ENCODE measurements around the gene FAM184A.

Gene FAM184A

DNA sequence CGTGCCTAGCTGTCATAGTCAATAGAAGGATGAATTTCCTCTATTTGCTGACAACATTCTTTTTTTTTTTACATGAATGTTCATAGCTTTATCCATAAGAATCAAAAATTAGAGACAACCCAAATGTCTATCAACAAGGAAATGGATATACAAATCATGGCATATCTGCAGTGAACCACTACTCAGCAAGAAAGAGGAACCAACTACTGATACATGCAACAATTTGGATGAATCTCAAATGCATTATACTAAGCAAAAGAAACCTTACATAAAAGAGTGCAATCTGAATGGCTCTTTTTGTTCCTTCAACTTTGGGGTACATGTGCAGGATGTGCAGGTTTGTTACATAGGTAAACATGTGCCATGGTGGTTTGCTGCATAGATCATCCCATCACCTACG lies 125.8 kb downstream of the FAM184A start:
- DNase-seq = no peak

DNA sequence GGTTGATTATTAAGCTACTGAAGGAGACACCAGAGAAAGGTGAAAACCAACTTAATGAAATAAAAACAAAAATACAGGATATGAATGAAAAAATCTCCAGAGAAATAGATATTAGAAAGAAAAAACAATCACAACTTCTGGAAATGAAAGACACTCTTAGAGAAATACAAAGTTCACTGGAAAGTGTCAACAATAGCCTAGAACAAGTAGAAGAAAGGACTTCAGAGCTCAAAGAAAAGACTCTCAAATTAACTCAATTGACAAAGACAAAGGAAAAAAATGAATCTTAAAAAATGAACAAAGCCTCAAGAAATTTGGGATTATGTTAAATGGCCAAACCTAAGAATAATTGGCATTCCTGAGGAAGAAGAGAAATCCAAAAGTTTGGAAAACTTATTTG lies 133.2 kb downstream of the FAM184A start:
- DNase-seq = no peak

DNA sequence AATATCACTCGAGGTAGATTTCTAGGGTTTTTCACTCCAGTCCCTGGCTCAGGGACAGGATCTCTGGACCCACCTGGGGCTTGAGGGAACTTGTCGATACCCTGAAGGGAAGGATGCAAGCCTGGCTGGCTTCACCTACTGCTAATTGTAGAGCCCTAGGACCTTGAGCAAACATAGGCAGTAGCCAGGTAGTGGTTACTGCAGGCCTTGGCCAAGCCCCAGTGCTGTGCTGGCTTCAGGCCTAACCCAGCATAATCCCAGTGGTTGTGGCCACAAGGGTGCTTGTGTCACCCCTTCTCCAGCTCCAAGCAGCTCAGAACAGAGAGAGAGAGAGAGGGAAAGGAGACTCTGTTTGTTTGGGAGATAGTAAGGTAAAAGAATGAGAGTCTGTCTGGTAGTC lies 137.7 kb downstream of the FAM184A start:
- no peak for DNase-seq

DNA sequence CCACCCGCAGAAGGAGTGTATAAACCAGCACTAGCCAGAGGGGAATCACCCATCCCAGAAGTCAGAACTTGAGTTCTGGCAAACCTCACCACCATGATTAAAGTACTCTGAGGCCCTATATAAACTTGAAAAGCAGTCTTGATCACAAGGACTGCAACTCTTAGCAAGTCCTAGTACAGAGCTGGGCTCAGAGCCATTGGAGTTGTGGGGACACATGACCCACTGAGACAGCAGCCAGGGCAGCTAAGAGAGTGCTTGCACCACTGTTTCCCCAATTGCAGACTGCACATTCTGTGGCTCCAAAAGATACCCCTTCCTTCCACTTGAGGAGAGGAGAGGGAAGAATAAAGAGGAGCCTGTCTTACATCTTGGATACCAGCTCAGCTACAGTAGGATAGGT lies 138.8 kb downstream of the FAM184A start:
- DNase-seq = no peak

DNA sequence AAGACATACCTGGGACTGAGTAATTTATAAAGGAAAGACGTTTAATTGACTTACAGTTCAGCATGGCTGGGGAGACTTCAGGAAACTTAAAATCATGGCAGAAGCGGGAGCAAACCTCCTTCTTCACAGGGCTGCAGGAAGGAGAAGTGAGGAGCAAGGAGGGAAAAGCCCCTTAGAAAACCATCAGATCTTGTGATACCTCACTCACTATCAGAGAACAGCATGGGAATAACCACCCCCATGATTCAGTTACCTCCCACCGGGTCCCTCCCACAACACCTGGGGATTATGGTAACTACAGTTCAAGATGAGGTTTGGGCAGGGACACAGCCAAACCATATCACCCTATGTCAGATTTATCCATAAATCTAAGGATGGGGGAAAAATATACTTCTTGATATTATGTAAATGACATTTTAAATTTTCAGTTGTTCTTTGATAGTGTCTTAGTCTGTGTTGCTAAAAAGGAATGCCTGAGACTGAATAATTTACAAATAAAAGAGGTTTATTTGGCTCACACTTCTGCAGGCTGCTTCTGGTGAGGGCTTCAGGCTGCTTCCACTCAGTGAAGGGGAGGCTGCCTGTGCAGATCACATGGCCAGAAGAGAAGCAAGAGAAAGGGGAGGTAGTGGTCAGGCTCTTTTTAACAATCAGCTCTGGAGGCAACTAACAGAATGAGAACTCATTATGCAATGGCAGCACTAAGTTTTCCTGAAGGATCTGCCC lies 142.3 kb downstream of the FAM184A start:
- no peak for DNase-seq

DNA sequence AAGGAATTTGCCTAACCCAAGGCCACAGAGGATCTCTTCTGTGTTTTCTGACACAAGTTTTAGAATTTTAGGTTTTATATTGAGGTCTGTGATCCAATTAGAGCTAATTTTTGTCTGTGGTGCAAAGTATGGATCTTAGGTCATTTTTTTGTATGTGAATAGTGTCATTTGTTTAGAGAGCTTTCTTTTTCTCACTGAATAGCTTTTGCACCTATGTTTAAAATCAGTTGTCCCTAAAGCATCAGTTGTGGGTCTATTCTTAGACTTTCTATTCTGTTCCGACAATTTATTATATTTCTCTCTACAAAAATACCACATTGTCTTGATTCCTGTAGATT lies 143.2 kb downstream of the FAM184A start:
- DNase-seq = no peak

DNA sequence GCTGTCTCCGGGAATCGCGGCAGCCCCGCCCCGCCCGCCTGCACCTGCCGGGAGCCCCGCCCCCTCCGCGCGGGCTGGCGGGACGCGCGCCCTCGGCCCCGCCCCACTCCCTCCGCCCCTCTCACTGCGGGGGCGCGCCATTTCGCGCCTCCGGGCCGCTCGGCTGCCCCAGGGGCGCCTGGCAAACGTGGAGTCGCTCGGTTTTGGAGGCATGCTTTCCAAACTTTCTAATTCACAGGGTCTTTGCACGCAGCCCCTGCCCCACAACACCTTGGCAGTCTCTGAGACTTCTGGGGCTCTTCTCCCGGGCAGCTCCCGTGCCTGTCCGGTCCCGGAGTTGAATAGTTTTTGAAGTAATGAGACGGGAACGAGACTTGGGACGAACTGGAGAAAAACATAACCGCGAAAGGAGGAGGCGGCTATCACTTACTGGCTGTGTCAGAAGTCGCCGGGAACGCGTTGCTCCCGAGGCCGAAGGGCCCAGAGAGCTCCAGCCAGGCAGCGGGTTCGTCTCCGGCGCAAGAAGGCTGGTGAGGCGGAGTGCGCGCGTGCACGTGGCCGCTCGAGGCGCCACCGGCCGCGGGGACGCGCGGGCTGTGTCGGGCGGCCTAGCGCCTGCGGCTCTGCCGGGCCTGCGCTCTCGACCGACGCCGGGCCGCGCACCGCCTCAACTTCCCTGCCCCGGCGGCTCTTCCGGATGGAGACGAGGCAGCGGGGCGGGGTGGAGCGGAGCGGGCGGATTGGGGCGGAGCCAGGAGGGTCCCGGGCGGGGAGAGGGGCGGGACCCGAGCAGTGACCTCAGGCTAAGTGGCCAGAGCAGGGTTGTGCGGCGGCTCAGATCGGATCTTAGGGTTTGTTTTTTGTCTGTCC lies 143.8 kb downstream of the FAM184A start, which contains the start of gene MCM9:
Gene MCM9, minus strand, starts transcription at position 699 of the 870 bp plus-strand sequence. CDS start 3,436 bp downstream, outside the sequence.
- peak; percentile 88 for DNase-seq

DNA sequence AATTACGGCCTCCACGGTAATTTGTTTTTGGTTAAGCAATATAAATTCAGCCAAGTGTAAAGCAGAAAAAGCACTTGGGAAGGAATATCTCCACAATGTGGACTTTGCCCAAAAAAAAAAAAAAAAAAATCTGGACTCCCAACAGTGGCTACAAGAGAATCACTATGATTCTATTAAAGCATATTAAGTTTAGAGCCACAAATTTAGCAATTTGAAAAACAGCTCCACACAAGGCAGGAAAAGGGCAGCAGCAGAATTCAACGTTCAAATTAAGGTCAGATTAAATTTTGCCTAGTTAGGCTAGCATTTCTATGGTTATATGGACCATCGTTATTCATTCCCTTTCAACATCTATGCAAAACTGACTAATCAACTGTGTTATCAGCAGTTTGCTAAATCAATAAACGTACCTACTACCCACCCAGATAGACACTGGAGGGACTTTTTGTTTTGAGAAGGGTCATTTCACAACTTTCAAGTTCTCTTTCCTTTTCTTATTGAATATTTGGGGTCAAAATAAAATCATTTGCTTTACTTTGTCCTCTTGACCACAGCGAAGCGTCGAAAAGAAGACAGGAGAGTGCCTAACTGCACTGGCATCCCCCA lies 144.5 kb downstream of the FAM184A start:
- DNase-seq = no peak

DNA sequence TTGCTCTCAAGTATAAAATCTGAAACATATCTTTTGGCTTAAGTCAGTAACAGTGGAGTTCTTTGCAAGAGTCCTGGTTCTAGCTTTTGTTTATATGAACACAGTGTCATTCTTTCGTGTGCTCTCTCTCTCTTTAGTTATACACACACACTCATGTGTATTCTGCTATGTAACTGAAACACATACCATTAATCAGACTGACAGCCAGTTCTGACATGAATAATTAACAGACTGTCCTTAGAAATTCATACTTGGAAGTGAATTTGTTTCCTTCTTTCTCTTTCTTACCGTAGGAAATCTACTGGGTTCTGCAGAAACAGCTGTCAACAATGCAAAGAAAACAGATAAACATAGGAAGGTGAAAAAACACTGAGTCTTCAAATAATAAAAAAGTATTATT lies 146.0 kb downstream of the FAM184A start:
- no peak for DNase-seq

DNA sequence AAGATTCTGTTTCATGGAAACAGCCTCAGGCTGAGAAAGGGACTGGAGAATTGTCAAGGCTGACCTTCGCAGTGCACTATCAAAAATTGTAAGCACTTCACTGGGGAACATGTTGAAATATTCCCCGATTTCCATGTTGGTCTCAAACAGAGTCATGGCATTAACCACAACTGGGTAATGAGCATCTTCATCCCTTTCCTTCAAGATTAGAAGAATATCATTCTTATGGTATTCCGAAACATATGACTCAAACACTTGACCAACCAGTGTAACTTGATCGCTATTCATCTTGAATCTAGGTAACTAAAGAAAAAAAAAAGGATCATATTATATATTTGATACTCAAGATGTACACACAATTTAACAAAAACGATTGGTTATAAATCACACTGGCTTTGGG lies 147.0 kb downstream of the FAM184A start:
- DNase-seq = no peak

DNA sequence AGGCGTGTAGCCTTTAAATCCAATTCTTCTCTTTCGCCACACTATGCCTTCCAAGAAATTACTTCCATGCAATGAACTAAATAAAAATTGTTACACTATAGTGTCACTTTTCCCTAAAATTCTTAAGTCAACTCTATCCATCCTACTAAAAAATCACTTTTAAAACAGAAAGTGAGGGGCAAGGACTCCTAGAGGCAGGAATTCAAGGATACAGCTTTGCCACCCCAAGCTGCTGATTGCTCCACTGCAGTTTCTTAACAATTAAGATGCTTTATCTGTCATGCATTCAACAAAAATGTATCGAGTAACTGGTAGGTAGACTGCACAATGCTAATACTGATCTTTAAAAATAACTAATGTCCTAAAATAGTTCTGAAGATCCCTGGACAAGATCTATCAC lies 147.8 kb downstream of the FAM184A start:
- no peak for DNase-seq

DNA sequence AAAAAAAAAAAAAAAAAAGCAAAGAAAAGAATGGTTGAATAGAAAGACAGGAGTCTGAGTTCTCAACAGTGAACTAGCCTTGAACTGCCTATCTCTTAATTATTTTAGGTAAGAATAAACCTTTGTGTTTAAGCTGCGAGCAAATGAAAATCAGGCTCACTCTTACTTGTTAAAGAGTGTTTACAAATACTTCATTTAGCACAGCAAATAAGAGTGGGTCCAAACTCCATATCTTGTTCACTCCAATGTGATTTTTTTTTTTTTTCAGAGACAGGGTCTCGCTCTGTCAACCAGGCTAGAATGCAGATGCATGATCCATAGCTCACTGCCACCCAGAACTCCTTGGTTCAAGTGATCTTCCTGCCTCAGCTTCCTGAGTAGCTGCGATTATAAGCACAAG lies 155.4 kb downstream of the FAM184A start:
- DNase-seq = no peak

DNA sequence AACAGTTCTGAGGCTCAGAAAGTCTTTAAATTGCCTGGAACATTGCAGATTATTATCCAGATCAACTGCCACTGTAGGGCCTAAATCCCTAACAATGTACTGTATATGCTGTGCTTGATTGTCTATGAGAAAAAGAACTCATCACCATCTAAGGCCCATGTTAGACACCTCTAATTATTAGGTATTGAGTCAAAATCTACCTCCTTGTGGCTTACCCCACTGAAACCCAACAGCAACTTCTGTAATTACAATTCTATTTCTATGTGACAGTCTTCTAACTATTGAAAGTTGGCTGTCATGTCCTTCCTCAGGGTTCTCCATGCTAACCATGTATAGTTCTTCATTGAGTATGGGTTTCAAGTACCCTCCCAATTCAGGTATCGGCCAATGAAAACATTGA lies 157.4 kb downstream of the FAM184A start:
- no peak for DNase-seq

DNA sequence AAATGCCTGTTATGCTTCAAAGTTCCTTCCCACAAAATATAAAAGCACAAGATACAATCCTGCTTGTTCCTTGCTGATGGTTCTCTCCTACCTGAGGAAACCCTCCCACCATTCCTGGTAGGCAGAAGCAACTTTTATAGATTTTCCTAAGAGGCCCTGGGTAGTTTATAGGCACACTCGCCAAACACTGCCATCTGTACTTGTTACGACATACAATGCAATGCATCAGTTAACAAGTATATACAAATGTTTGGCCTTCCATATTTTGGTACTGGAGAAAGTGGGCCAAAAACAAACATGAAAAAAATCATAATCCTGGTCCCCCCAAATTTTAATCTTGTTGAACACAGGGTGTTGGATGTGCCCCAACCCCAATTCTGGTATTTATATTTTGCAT lies 160.1 kb downstream of the FAM184A start:
- DNase-seq = no peak

DNA sequence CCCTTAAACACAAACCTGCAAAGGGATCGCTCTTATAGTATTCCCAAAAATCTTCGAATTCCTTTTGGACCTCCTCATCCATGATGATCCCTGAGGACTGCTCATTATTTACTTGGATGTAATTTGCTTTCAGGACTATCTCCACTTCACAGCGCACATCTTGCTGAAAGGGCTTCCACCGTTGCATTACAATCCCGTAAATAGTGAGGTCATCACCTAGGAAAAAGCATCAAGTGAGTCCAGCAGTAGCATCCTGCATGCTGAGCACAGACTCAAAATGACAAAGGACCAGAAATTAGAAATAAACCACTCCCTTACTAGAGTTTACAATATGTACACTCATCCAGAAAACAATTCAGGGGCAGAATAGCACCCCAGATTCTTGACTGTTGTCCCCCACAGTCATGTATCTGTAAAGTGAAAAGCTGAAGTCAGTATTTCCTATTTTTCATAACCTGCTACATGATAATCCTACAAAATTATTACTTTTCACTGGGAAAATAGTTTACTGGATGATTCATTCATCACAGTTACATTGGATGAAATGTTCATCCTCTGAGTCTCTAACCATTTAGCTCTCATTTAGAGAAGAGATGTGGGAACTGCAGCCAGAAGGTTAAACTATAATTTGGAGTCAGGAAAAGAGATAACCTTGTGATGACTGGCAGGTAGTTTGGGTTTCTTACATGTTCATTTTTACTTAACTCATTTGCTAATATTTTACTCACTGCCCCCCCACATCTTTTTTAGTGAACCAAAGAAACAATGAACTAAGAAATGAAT lies 160.7 kb downstream of the FAM184A start:
- no peak for DNase-seq

DNA sequence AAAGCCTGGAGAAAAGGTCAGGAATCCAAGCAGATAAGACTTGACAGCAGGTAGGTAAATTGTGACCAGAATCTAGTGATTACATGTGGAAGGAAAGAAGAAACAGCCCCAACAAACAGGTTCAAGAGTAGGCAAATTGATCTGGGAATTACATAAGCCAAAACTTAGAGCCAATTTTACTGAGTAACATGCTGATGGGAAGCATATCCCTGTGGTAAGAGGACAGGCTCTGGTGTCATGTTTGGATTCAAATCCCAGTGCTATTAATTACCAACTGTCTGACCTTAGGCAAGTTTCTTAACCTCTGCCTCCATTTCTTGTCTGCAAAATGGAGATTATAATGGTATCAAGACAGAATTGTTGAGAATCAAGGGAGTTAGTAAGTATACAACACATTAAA lies 163.9 kb downstream of the FAM184A start:
- DNase-seq = no peak

DNA sequence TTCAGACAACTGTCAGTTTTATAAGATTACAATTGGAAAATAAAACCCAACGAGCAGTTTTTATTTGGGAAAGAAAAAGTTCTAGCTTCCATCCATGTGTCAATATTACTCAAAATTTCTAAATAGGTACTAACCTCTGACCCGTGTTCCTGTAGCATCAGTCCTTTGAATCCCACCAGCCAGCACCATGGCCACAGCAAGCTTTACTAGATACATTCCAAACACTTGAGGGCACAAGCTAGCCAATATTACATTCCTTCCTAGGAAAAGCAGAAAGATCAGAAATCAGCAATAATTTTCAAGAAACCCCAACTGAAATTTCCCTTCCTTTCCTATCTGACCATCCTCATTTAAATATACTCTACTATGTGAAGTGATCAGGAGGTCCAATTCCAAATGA lies 165.3 kb downstream of the FAM184A start:
- no peak for DNase-seq

DNA sequence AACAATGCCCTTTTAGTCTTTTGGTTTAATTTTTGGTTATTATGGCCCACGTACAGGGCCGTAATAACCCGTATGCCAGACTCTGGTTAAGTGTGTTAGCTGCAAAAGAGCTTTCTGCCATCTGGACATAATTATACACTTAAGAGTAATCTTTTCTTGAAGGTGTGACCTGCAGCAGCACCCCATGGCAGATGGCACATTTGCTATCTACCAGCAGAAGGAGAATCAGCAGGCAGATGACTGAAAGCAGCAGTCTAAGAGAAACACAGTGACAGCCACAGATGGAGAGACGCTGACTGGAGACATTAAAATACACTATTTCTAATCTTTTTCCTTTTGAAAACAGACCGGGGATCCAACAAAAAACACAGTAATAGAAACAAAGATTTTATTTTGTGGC lies 165.8 kb downstream of the FAM184A start:
- no peak for DNase-seq

Data from CD4-positive, alpha-beta T cell treated with Interleukin-21 for 1 hour (primary cell).